Spinal cord (tissue), 10 donors: ENCODE data around the gene FAM131C. TPM values are rescaled to one million over a fixed set of nuclear protein-coding genes. Genes with fewer than 3 reads are reported as not detected.
A peak's percentile ranks its signal among the peaks of the same experiment; 100 is the strongest.

Experiments
- DNase-seq, 6 donors: peaks; one replicate each; pipeline versions ENCODE4 v3.0.0 to v3.0.0-alpha.2; 2013 to 2015; ENCODE audit warnings: low spot score in 6 of 6, low read depth in 4 of 6
- H3K27ac ChIP-seq: one replicate; pipeline ENCODE4 v1.5.1; 2013; ENCODE audit warnings: low read depth, low read length, control low read depth
- H3K27me3 ChIP-seq: one replicate; pipeline ENCODE4 v1.6.1; 2013; ENCODE audit warnings: low read length; ENCODE audit not compliant: control insufficient read depth, insufficient read depth
- H3K36me3 ChIP-seq: one replicate; pipeline ENCODE4 v1.6.1; 2013; ENCODE audit warnings: low read length; ENCODE audit not compliant: control insufficient read depth, insufficient read depth
- H3K4me1 ChIP-seq: one replicate; pipeline ENCODE4 v1.6.1; 2013; ENCODE audit warnings: low read length; ENCODE audit not compliant: control insufficient read depth, insufficient read depth
- H3K4me3 ChIP-seq: one replicate; pipeline ENCODE4 v1.5.1; 2013; ENCODE audit warnings: low read depth, low read length, control low read depth
- H3K9me3 ChIP-seq: one replicate; pipeline ENCODE4 v1.6.1; 2013; ENCODE audit warnings: low read length; ENCODE audit not compliant: control insufficient read depth, insufficient read depth
- WGBS: methylation state at CpG from one replicate; pipeline ENCODE4 v1.1.5; 2013; ENCODE audit warnings: missing lambda C conversion rate; ENCODE audit not compliant: insufficient coverage; 5-methylcytosine and 5-hydroxymethylcytosine counted together
- polyA plus RNA-seq, 2 donors: library from polyadenylated mRNA; unstranded; fragments of 120-200 nt; gene quantifications; one replicate each; pipeline ENCODE4 v1.2.1, GENCODE V29; 2013; ENCODE audit not compliant: insufficient read length in 2 of 2
- total RNA-seq, 2 donors: library from RNA; depleted of rRNA in 1 of 2; stranded (reverse); fragments of 120-200 nt in 1 of 2; fragments of >200 nt in 1 of 2; gene quantifications; one replicate each; pipeline versions ENCODE4 v1.2.3 to v1.2.4, GENCODE V29; 2013 to 2014
- donor health status: healthy.

FAM131C gene
- total and polyA plus RNA-seq, 4 donors = 1.9 to 26.4 (median 12.6) TPM

DNA sequence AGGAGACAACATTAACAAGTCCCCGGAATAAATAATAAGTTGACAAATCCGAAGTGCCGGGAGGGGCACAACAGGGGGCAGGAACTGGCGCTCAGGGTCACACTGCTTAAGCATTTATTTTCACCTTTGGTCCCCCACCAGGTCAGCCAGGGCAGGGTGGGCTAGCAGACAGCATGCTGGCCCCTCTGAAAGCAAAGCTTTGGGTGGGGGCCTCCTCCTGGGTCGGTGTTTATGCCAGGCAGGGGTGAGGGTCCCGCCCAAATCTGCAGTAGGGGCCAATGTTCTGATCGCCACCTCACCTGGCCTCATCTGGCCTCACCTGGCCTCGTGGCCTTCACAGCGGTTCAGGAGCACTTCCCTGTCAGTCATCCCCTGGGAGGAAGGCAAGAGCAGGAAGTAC lies 8.2 kb upstream of the FAM131C start:
- no peak for DNase-seq
- WGBS = 74% methylated on average over 8 of the region's 9 CpGs

DNA sequence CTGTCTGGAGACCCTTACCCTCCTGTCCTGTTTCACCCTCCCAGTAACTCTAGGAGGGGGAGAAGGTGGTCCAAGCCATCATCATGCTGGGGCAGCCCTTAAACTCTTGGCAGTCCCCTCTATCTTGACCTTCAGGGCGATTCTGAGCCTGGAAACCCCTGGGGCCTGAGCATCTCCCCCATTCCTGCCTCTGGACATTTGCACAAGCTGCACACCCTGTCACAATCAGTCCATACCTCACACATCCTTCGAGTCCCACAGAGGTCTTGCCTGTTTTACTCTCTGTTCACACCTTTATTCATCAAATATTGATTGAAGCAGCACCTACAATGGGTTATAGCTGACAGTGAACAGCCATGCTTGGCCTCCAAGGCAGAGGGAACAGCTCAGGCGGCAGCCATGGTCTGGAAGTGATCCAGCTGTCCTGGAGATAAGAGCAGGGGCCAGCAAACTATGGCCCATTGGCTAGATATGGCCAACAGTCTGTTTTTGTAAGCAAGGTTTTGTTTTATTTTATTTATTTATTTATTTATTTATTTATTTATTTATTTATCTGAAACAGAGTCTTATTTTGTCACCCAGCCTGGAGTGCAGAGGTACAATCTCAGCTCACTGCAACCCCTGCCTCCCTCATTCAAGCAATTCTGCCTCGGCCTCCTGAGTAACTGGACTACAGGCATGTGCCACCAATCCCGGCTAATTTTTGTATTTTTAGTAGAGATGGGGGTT lies 7.1 kb upstream of the FAM131C start:
- Histone ChIP-seq H3K27me3 (no peaks in the 10 kb centered on the region), H3K36me3 (no peaks in the 10 kb centered on the region), H3K4me1 (peaks cover 13% of the 10 kb centered on the region), H3K9me3 (no peaks in the 10 kb centered on the region), H3K27ac (no peak overlapping the region), H3K4me3 (no peak overlapping the region)
- WGBS = 94% methylated on average over 4 of the region's 5 CpGs
- DNase-seq = no peak

More for the DNA sequence above, 8.2 kb upstream of the FAM131C start:
- H3K4me1 ChIP-seq = peaks cover 13% of the 10 kb centered on the region
- no peaks in the 10 kb centered on the region for H3K36me3 ChIP-seq
- H3K4me3 ChIP-seq = no peak overlapping the region
- no peaks in the 10 kb centered on the region for H3K9me3 ChIP-seq
- no peaks in the 10 kb centered on the region for H3K27me3 ChIP-seq
- H3K27ac ChIP-seq = no peak overlapping the region

DNA sequence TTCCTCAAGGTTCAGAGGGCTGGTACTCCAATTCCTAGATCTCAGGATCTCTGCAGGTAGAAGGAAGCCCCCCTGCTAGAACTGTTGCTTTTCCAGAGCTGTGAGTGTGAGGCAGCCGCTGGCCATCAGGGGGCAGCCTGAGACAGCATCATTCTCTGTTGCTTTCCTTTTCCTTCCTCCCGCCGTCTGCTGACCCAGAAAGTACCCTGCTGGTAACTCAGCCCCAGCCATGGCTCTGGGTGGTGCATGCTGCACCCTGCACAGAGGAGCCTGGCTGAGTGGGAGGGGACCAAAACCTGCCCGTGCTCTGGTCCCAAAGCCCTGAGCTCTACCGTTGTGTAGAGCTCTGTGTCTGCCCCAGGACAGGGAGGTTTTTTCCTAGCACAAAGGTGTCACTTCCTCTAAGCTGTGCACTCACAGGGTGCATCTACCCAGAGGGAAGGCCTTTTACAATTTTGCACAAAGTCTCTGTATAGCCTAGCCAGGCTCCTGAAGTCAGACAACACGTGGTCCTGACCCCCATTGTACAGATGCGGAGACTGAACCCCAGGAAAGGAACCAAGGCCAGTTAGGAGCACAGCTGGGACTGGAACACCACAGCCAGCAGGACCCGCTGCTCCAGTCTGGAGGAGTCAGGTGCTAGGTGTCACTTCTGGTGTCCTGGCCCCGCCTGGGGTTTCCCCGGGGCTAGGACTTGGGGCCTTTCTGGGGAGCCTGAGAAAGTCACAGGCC lies 5.6 kb upstream of the FAM131C start:
- Histone ChIP-seq H3K36me3 (no peaks in the 10 kb centered on the region), H3K9me3 (no peaks in the 10 kb centered on the region), H3K4me3 (no peak overlapping the region), H3K4me1 (peaks cover 21% of the 10 kb centered on the region), H3K27me3 (no peaks in the 10 kb centered on the region), H3K27ac (no peak overlapping the region)
- DNase-seq = peak; percentile 26 to 95 (median 68)
- 32% methylated on average over 10 of the region's 10 CpGs for WGBS

DNA sequence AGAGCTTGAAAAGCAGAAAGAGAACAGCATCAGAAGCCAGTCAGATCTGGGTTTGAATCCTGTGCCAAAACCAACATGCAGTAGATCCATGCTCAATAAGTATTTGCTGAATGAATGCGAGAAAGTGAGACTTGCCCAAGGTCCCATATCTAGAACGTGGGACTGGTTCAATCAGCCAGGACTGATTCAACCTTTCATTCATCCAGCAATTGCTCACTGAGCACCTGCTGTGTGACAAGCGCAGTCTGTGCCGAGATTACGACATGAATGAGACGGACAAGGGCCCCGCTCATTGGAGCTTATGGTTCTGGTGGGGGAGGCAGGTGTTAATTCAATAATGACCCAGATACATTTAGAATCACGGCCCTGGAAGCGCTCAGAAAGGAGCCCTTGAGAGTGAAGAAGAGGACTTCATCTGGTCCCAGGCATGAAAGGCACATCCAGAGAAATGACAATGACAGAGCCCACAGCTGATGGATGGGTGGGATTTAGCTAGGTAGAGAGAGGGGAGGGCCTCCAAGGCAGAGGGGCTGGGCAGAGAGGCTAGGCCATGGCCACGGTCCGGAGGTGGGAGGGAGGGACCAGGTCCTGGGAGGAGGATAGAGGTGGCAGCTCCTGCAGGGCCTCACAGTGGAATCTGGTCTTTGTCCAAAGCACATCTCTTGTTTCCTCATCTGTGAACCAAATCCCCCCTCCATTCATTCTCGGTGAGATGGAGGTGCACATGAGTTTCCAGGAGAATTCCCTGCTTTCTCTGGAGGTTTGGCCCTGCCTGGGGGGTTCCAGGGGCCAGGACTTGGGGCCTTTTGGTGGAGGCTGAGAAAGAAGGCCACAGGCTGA lies 4.2 kb upstream of the FAM131C start:
- 68% methylated on average over 9 of the region's 12 CpGs for WGBS
- no peak overlapping the region for H3K4me3 ChIP-seq
- H3K36me3 ChIP-seq = no peaks in the 10 kb centered on the region
- no peak for DNase-seq
- H3K9me3 ChIP-seq = no peaks in the 10 kb centered on the region
- peaks cover 3% of the 10 kb centered on the region for H3K27me3 ChIP-seq
- H3K4me1 ChIP-seq = peaks cover 28% of the 10 kb centered on the region
- H3K27ac ChIP-seq = no peak overlapping the region

DNA sequence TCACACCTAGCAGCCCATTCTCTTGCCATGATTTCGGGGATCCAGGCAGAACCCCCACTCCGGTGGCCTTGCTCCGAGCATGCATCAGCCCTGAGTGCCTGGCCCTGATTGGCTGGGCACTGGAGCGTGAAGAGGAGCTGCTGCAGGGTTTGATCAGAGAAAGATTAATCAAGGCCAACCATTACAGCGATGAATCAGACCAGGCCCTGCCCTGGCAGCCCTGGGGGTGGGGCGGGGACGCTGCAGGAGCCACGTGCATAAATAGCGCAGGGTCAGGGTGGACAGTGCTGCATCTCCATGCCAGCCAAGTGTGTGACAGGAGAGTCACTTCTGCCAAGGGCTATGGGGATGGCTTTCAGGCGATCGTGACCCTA lies 3.4 kb upstream of the FAM131C start:
- Histone ChIP-seq H3K4me1 (peaks cover 28% of the 10 kb centered on the region), H3K27ac (no peak overlapping the region), H3K27me3 (peaks cover 3% of the 10 kb centered on the region), H3K36me3 (no peaks in the 10 kb centered on the region), H3K4me3 (no peak overlapping the region), H3K9me3 (no peaks in the 10 kb centered on the region)
- 61% methylated on average over 11 of the region's 11 CpGs for WGBS
- peak in 1 of 6 donors; percentile 58 for DNase-seq

DNA sequence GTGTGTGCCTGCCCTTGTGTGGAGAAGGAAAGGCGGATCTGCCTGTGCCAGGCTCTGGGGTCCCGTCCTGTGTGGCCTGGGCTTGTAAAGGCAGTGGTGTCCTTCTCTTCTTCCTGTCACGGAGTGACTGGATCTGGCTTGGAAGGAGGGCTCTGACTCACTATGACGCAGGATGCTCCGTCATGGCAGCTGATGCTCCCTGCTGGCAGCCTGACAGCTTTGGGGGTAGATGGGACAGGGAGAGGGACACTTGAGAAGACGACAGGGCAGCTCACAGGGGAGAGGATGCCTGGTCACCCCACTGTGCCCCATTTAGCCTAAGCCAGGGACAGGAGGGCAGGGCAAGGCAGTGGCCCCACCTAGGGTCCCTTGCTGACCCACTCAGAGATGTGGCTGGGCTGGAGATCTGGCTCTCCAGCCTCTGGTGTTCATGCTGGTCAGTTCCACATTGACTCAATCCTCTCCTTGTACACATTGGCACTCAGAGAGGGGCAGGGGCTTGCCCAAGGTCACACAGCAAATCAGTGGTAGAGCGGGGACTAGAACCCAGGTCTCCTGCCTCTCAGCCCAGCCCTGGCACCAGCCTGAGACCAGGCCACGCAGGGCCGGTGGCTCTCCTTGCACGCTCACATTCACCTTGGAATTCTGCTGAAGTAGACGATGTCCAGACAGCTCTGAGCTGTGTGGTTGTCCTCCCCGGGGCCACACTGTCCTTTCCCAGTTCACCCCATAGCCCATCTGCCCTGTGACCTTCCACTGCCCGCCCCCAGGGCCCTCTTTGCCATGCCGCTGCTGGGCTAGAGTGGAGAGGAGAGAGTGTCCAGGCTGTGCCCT lies 2.8 kb upstream of the FAM131C start:
- H3K4me1 ChIP-seq = peaks cover 28% of the 10 kb centered on the region
- H3K9me3 ChIP-seq = no peaks in the 10 kb centered on the region
- H3K36me3 ChIP-seq = no peaks in the 10 kb centered on the region
- DNase-seq = no peak
- 80% methylated on average over 10 of the region's 14 CpGs for WGBS
- H3K27ac ChIP-seq = no peak overlapping the region
- H3K27me3 ChIP-seq = peaks cover 3% of the 10 kb centered on the region
- no peak overlapping the region for H3K4me3 ChIP-seq

DNA sequence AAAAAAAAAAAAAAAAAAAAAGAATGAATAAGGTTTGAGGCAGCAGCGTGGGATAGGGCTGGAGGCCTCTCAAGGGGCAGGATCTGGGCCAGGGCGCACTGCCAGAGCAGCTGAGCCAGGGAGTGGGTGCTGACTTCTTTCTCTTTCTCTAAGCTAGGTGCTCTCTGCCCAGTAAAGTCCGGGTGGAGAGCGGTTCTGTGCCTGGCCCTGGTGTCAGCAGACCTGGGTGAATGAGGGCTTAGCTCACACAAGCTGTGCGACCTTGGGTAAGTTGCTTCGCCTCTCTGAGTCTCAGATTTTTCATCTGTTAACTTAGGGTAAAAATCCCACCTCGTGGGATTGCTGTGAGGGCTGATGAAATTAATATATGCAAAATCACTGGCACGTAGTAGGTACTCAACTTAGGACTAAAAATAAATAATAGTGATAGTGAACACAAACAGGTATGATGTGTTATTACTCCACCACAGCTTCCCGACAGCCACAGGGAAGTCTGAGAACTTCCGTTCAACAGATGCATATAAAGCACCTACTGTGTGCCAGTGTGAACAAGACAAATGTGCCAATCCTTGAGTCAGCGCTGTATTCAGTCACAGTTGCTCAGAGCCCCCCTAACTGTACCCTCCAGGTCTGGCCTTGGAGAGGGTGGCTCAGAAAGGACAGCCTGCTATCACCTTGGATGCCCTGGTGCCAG lies 2.0 kb upstream of the FAM131C start:
- Histone ChIP-seq H3K27me3 (peaks cover 3% of the 10 kb centered on the region), H3K9me3 (no peaks in the 10 kb centered on the region), H3K4me1 (peaks cover 28% of the 10 kb centered on the region), H3K27ac (no peak overlapping the region), H3K4me3 (no peak overlapping the region), H3K36me3 (peaks cover 2% of the 10 kb centered on the region)
- WGBS = 65% methylated on average over 7 of the region's 11 CpGs
- peak in 1 of 6 donors; percentile 56 for DNase-seq

DNA sequence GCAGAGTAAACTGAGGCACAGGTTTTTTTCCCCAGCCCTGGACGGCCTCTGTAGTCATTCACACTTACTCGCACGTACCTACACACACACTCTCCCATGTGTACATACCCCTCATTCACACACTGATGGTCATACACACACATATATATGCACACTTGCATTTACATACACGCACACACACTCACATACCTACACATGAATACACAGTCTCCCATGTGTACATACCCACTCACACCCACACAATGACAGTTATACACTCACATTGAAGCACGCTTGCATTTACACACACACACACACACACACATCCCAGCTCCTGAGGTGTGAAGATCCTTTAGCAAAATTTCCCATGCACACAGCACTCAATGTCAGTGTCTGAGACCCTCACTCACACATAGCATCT lies 766 bp upstream of the FAM131C start:
- H3K27me3 ChIP-seq = peaks cover 3% of the 10 kb centered on the region
- no peak overlapping the region for H3K4me3 ChIP-seq
- H3K36me3 ChIP-seq = peaks cover 2% of the 10 kb centered on the region
- H3K9me3 ChIP-seq = no peaks in the 10 kb centered on the region
- no peak for DNase-seq
- WGBS = 72% methylated on average over 5 of the region's 5 CpGs
- H3K4me1 ChIP-seq = peaks cover 23% of the 10 kb centered on the region
- no peak overlapping the region for H3K27ac ChIP-seq
